ENCODE measurements around the gene CLEC2L. TPM values are rescaled to one million over a fixed set of nuclear protein-coding genes. Genes with fewer than 3 reads are reported as not detected.

Gene CLEC2L
- total and polyA plus RNA-seq, 2 of the 8 experiments (the other 6 are each of a cell fraction or from before 2014, with no cell fraction given) = 0.20 to 1.9 TPM

DNA sequence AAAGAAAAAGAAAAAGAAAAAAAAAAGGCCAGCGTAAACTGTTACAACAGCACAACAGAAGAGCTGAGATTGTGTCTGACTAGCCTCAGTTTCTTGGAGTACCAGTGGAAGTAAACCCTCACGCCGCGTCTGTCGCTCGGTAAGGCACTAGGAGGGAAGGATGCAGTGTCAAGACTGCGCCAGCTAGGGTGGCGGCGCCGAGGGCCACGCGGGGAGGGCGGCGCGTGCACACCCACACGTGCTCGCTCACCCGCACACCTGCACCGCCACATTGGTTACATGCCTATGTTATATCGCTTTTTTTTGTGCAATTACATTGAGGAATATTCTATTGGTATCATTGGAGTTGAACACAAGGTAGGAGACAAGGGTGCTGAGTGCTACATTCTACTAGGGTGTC is 48.2 kb downstream of the CLEC2L start (continued):
- TF ChIP-seq, protein P1, sequence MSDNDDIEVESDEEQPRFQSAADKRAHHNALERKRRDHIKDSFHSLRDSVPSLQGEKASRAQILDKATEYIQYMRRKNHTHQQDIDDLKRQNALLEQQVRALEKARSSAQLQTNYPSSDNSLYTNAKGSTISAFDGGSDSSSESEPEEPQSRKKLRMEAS (IDR thresholded peaks at IDR 0.05) = no peak
- TF ChIP-seq CHD1 (IDR thresholded peaks at IDR 0.05; ENCODE audit: low read depth, low read length) (no peak), RFX5 (IDR thresholded peaks at IDR 0.05; ENCODE audit: borderline replicate concordance, low read depth, low read length) (no peak), KDM4A (IDR thresholded peaks at IDR 0.05; ENCODE audit: low read depth, low read length, severe bottlenecking) (no peak), TAF1 (IDR thresholded peaks at IDR 0.05; ENCODE audit: low read depth, low read length) (no peak)
- TF ChIP-seq, protein P2, sequence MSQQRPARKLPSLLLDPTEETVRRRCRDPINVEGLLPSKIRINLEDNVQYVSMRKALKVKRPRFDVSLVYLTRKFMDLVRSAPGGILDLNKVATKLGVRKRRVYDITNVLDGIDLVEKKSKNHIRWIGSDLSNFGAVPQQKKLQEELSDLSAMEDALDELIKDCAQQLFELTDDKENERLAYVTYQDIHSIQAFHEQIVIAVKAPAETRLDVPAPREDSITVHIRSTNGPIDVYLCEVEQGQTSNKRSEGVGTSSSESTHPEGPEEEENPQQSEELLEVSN (IDR thresholded peaks at IDR 0.05) = no peak

Measured in H1 (cell line).